RWPE1 (cell line): ENCODE results near the gene IGFLR1.
A peak's percentile ranks its signal among the peaks of the same experiment; 100 is the strongest.
"Not testable (repeated sequence)": the region's sequence is repeated elsewhere in the genome, so short reads cannot be mapped to it uniquely, and the experiment has no call there.

Experiments
- CTCF ChIA-PET: fragments of 350-600 bp; sonication (Branson Sonifier 250); formaldehyde crosslinking; extraction: SDS; loops from one replicate; lab custom pipeline; 2021; lab: Yijun Ruan, JAX
- POLR2A ChIA-PET: fragments of 400-600 bp; formaldehyde crosslinking; extraction: SDS; loops from one replicate; lab custom pipeline; 2020; ENCODE audit warnings: antibody characterized with exemption; ENCODE audit not compliant: low non-redundant PET; lab: Yijun Ruan, JAX
- DNase-seq: peaks from one replicate; pipeline ENCODE4 v3.0.0; 2012; ENCODE audit warnings: low spot score
- H3K27ac ChIP-seq: fragments of 450-650 bp; 2 replicates; pipeline ENCODE4 v1.5.1; 2017
- TF ChIP-seq, protein P1 (sequence below): fragments of 450-650 bp; conservative IDR thresholded peaks from 2 replicates; pipeline ENCODE4 v1.5.1; 2017; ENCODE audit warnings: low read depth, mild to moderate bottlenecking

IGFLR1 gene

DNA sequence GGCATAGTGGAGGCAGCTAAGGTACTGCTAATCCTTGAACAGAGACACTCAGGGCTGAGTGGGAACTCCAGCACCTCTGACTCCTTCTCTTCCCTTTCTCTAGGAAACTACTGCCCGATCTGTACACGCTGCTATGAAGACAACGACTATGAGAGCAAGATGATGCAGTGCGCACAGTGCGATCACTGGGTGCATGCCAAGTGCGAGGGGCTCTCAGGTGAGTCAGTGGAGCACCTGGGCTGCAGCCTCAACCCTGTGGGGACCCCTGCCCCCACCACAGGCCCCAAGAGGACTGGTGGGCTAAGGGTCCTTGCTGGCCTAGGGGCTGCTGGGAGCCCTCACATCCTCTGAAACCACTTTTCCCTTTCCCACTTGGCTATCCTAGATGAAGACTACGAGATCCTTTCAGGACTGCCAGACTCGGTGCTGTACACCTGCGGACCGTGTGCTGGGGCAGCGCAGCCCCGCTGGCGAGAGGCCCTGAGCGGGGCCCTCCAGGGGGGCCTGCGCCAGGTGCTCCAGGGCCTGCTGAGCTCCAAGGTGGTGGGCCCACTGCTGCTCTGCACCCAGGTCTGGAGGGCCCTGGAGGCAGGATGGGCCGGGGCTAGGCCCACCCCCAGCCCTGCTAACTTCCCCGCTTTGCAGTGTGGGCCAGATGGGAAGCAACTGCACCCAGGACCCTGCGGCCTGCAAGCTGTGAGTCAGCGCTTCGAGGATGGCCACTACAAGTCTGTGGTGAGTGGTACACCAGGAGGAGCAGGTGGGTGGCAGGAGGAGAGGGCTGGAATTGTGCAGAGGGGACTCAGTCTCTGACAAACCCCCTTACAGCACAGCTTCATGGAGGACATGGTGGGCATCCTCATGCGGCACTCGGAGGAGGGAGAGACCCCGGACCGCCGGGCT is 14.9 kb downstream of the IGFLR1 start:
- ChIA-PET POLR2A (no interaction called here), CTCF (interaction anchor here (0.6 kb wide), 1 partner anchor 15 kb away, joined by 3 read pairs; no protein-coding TSS in a partner anchor)
- H3K27ac ChIP-seq, result no peak overlapping the region
- TF ChIP-seq, protein P1, sequence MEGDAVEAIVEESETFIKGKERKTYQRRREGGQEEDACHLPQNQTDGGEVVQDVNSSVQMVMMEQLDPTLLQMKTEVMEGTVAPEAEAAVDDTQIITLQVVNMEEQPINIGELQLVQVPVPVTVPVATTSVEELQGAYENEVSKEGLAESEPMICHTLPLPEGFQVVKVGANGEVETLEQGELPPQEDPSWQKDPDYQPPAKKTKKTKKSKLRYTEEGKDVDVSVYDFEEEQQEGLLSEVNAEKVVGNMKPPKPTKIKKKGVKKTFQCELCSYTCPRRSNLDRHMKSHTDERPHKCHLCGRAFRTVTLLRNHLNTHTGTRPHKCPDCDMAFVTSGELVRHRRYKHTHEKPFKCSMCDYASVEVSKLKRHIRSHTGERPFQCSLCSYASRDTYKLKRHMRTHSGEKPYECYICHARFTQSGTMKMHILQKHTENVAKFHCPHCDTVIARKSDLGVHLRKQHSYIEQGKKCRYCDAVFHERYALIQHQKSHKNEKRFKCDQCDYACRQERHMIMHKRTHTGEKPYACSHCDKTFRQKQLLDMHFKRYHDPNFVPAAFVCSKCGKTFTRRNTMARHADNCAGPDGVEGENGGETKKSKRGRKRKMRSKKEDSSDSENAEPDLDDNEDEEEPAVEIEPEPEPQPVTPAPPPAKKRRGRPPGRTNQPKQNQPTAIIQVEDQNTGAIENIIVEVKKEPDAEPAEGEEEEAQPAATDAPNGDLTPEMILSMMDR, result no peak
- DNase-seq, result no peak

DNA sequence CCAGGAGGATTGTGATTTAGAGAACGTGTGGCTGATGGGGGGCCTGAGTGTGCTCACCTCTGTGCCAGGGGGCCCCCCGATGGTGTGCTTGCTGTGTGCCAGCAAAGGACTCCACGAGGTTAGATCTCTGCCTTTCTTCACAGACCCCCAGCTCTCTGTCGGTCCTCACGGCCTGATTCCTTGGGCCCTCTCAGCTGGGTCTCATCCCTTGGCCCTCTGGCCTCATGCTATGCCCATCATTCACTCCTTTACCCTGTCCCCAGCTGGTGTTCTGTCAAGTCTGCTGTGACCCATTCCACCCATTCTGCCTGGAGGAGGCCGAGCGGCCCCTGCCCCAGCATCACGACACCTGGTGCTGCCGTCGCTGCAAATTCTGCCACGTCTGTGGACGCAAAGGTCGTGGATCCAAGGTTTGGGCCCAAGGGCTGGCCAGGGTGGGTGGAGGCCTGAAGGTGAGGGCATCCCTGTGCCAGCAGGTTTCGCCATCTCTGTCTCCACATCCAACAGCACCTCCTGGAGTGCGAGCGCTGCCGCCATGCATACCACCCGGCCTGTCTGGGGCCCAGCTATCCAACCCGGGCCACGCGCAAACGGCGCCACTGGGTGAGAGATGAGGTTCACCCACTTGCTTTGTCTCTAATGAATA is 16.9 kb downstream of the IGFLR1 start:
- TF ChIP-seq, protein P1, result no peak
- POLR2A ChIA-PET, result no interaction called here
- no peak overlapping the region for H3K27ac ChIP-seq
- DNase-seq, result no peak
- CTCF ChIA-PET, result no interaction called here

DNA sequence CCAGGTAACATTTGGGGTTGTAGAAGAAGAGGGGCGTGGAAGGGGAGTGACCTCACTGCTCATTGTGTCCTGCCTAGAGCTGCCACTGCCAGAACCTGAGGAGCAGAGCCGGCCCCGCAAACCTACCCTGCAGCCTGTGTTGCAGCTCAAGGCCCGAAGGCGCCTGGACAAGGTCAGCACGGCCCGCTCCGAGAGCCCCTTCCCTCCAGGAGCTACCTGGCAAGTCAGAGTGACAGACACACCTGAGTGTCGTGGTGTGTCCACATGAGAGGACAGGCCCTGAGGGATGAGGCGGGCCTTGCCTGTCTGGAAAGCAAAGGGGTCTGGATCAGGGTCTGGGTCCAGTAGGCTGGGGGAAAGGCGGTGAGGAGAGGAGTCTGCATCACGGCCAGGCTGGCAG is 17.7 kb downstream of the IGFLR1 start:
- CTCF ChIA-PET, result no interaction called here
- no peak overlapping the region for H3K27ac ChIP-seq
- TF ChIP-seq, protein P1, result no peak
- DNase-seq, result no peak
- POLR2A ChIA-PET, result no interaction called here

DNA sequence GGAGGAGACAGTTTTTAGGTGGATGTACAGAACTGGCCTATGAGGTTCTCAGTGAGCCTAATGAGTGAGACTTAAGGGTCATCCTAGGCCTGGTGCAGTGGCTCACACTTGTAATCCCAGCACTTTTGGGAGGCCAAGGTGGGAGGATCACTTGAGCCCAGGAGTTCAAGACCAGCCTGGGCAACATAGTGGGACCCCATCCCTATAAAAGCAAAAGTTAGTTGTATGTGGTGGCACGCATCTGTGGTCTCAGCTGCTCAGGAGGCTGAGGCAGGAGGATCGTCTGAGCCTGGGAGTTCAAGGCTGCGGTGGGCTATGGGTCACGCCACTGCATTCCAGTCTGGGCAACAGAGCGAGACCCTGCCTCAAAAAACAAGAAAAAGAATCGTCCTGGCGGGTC is 18.1 kb downstream of the IGFLR1 start:
- DNase-seq, H3K27ac ChIP-seq, POLR2A ChIA-PET, CTCF ChIA-PET: not testable (repeated sequence)

DNA sequence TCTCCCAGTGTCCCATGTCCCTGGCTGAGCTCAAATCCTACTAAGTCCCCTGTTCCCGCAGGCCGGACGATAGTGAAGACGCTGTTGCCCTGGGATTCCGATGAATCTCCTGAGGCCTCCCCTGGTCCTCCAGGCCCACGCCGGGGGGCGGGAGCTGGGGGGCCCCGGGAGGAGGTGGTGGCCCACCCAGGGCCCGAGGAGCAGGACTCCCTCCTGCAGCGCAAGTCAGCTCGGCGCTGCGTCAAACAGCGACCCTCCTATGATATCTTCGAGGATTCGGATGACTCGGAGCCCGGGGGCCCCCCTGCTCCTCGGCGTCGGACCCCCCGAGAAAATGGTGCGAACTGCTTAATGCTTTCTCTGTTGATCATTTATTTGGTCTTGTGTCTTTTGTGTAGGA is 18.6 kb downstream of the IGFLR1 start:
- TF ChIP-seq, protein P1, result no peak
- ChIA-PET POLR2A (no interaction called here), CTCF (no interaction called here)
- DNase-seq, result no peak
- no peak overlapping the region for H3K27ac ChIP-seq

DNA sequence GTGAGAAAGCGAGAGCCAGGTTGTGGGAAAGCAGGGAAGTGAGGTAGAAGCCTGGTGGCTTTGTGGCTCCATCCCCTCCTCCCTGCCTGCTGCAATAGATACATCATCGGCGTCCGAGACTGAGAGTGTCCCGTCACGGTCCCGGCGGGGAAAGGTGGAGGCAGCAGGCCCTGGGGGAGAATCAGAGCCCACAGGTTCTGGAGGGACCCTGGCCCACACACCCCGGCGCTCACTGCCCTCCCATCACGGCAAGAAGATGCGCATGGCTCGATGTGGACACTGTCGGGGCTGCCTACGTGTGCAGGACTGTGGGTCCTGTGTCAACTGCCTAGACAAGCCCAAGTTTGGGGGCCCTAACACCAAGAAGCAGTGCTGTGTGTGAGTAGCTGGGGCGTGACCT is 19.4 kb downstream of the IGFLR1 start:
- 0 out of 2 replicates have a peak overlapping the region, but pooled peaks have one; percentile 4 for H3K27ac ChIP-seq
- no peak for DNase-seq
- ChIA-PET CTCF (interaction anchor here (1.1 kb wide), 1 partner anchor 18 kb away, joined by 3 read pairs; no protein-coding TSS in a partner anchor), POLR2A (no interaction called here)
- TF ChIP-seq, protein P1, result no peak
